ENCODE measurements around the gene CDK14.

The CDK14 gene

DNA sequence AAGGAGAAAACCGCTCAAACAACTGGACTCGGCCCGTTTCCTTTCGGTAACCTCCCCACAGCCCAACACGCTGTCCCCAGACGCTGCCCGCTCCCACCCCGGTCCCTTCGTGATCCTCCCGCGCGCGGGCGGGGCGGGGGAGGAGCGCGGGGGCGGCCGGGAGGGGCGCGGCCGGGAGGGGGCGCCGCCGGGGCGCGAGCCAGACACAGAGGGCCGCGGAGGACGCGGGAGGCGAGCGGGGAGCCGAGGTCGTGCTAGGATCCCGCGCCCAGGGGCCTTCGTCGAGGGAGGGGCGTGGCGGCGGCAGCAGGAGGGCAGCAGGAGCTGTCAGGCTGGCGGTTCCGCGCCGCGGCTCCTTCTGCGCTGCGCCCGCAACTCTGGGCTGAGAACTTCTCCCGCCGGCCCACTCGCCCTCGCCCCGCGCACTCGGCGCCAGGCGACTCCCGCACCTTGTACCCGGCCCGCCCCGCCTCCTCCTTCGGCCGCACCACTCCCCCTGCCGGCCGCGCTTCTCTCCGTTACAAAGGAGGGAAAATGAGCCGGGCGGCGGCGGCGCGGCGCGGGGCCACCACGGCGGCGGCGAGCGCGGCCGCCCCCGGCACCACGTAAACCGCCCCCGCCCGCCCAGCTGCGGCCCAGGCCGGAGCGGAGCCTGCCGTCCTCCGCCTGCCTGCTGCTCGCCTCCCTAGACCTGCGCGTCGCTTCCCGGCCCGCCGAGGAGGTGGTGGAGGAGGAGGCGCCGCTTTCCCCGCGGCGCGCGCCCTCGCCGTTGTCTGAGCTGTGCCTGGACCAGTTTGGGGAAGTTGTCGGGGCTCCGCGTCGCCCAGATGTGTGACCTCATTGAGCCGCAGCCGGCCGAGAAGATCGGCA lies at the start of gene CDK14:
CDK14 (plus strand) TSS at position 521 of the 870 bp plus-strand sequence; CDS start at position 828, 307 bp downstream.
- peak; percentile 4 for DNase-seq (ENCODE audit: low spot score)

DNA sequence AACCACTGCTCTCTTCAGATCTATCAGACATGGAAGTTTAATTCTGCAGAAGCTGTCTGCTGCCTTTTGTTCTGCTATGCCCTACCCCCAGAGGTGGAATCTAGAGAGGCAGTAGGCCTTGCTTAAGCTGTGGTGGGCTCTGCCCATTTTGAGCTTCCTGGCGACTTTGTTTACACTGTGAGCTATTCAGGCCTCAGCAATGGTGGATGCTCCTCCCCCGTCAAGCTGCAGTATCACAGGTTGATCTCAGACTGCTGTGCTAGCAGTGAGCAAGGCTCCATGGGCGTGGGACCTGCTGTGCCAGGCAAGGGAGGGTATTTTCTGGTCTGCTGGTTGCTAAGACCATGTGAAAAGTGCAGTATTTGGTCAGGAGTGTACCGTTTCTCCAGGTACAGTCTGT lies 45.1 kb upstream of the CDK14 start:
- no peak for DNase-seq (ENCODE audit: low spot score)

DNA sequence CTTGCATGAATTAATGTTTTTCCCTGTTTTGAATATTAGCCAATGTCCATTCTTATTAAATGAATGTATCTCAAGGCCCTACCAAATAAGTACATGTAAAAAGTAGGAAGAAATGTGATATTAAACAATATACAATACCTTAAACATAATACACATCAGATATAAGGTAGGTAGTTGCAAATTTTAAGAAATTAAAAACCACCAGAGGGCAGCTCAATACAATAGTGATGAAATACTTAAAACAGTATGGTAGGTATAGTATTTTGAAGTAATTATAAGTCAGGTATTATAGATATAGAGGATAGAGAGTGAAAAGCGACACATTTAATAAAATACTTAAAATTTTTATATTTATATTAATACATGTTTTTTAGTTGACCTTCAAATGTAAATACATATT lies 43.6 kb upstream of the CDK14 start:
- DNase-seq (ENCODE audit: low spot score): no peak

DNA sequence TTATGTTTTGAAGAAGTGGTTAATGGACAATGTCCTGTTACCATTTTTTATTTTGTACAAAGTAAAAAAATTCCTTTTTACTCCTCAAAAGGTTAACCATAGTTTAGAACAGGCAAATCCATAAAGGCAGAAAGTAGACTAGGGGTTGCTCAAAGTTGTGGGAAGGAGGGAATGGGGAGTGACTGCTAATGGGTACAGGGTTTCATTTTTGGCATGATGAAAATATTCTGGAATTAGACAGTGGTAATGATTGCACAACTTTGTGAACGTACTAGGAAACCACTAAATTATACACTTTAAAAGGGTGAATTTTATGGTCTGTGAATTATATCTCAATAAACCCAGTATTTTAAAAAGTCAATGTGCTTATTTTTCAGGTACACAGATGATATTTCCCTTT lies 35.4 kb upstream of the CDK14 start:
- DNase-seq (ENCODE audit: low spot score): no peak

DNA sequence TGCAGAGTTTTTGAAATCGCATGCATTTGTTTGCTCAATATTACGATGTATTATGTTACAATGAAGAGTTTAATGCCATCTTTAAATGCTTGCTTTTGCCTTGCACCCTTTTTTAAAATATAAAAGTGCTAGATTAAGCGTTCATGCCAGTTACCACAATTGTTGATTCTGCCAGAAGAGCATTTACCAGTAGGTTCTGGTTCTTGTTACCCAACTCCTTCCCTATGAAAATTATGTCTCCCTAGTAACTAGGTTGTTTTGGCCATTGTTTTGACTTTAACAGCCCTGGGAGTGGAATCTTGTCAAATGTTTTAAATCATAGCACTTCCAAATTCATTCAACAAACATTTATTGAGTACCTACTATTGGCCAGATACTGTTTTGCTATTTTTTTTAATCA lies 32.8 kb upstream of the CDK14 start:
- no peak for DNase-seq (ENCODE audit: low spot score)

DNA sequence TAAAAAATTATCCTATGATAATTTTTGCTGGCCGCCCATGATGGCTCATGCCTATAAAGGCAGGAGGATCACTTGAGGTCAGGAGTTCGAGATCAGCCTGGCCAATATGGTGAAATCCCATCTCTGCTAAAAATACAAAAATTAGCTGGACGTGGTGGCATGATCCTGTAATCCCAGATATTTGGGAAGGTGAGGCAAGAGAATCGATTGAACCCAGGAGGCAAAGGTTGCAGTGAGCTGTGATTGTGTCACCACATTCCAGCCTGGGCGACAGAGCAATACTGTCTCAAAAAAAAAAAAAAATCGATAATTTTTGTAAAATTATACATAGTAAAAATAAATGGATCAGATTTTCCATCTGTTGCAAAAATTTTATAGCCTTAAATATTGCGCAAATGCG lies 31.7 kb upstream of the CDK14 start:
- DNase-seq (ENCODE audit: low spot score): no peak

DNA sequence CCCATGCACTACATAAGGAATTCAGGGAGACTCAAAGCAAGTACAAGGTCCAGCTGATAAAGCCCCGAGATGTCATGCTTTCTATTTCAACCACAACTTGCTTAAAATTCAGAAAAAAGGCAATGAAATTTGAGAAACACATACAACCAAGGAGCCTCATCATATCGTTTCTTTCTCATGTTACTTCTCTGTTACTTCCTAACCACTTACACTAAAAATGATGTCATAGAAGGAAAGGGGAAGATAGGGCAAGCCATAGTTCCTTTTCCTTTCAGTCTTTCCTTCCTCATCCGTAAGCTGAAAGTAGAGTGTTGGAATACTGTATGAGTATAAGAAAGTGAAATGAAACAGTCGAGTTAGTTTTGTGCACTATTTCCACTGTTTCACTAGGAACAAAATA lies 27.9 kb upstream of the CDK14 start:
- DNase-seq (ENCODE audit: low spot score): no peak

DNA sequence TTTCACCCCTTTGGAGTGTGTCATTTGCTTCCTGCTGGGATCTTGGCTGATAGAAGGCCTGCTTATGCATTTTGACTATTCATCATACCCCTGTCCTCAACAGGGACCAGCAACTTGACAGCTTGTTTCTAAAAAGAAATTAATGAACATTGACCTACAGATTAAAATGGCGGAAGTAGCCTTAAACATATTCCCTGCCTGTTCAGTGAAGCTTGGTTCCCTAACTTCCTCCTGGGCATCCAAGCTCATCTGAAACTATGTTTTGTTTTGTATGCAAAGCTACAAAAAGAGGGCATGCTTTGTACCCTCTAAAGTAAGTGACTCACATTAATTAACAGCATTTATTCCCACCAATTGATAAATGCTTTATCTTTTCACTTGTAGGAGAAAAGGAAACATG lies 26.8 kb upstream of the CDK14 start:
- DNase-seq (ENCODE audit: low spot score): no peak

DNA sequence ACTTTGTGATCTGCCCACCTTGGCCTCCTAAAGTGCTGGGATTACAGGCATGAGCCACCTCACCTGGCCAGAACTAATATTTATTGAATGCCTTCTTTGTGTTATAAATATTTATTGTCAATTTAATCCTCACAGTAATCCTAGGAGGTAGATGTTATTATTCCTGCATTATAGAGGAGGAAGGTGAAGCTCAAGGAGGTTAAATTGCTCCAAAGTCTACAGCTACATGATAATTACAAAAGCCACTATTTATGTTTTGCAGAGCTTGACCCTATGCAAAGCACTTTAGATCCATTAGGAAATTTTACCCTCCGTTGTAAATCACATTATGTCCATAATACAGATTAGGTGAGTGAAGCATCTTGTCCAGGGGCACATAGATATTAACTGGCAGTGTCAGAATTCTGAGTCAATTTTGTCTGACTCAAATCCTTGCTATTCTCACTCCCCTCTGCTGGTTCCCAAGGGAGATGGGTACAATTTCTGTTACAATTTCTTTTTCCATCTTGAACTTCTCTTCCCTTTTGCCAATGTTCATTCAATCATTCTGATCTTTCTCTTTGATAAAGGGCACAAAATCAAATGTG lies 25.7 kb upstream of the CDK14 start:
- DNase-seq (ENCODE audit: low spot score): no peak

DNA sequence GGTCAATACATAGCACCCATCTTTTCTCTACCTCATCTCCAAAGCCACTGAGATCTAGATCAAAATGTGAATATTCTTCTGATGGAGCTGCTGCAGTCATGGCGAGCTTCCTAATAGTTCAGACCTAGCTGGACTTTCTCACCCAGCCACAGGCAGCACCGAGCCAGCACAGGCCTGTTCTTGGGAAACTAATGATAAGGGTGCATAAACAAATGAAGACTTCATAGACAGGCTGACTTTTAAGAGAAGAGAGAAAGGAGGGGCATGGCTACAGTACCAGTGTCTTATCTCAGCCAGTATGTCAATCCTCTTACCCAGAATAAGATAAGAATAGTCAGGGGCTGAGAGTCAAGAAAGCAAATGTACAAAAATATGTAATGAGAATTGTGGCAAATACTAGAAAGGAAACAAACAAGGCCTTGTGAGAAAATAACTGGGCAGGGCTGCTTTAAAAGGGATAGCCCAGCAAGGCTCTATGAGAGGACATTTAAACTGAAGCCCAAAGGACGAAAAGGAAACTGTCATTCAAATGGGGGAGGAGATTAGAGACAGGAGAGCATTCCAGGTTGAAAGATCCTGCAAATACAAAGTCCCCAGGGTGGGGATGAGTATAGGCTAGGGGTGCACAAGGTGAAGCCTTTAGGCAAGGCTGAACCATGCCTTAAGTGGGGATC lies 21.8 kb upstream of the CDK14 start:
- DNase-seq (ENCODE audit: low spot score): no peak

DNA sequence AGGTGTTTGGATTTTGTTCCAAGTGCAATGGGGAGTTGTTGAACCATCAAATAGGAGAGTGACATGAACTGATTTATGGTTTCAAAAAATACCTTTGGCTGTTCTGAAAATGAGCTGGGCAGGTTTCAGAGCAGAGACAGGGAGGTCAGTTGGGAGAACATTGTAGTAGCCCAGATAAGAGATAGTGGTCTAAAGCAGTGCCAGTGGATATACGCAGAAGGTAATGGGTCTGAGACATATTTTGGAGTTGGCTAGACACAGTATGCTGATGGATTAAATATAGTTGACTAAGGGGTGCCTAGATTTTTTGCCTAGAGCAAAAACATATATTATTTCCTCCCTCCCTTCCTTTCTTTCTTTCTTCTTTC lies 21.3 kb upstream of the CDK14 start:
- DNase-seq (ENCODE audit: low spot score): no peak

DNA sequence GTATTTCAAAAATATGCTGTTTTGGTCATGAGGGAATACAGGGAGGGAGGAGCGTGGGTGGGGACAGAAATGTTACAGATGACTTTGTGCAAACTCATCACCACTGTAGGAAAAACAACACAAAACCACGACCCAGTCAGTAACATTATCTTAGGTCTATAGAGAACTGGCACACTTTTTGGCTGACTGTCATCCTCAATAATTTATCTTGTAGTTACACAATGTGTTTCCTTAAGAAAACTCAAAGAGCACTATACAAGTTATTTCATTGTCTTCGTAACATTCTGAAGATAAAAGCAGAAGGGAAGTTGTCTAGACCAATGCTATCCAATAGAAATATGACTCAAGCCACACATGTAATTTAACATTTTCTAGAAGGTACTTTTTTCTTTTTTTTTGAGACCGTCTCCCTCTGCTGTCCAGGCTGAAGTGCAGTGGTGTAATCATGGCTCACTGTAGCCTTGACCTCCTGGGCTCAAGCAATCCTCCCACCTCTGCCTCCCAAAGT lies 16.9 kb upstream of the CDK14 start:
- DNase-seq (ENCODE audit: low spot score): no peak

DNA sequence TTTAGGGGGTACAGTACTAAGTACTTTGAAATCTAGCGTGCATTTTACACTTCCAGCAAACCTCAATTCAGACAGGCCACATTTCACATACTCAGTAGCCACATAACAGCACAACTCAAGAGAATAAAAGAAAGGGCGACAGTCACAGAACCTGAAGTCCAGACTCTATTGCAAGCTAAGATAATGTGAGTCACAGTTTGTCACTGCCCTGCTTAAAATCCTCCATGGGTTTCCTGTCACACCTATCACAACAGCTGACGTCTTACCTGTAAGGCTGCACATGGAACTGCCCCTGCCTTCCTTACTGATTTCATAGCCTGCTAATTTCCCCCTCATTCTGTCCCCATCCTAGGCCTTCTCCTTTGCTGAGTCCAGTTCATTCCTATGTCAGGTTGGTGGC lies 16.1 kb upstream of the CDK14 start:
- DNase-seq (ENCODE audit: low spot score): no peak

DNA sequence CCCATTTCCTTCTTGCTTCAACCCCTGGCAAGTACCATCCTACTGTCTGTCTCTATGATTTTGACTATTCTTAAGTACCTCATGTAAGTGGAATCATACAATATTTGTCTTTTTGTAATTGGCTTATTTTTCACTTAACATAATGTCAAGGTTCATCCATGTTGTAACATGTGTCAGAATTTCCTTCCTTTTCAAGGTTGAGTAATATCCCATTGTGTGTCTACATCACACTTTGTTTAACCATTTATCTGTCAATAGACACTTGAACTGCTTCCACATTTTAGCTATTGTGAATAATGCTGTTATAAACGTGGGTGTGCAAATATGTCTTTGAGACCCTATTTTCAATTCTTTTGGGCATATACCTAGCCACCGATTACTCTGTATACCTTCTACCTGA lies 14.0 kb upstream of the CDK14 start:
- DNase-seq (ENCODE audit: low spot score): no peak

DNA sequence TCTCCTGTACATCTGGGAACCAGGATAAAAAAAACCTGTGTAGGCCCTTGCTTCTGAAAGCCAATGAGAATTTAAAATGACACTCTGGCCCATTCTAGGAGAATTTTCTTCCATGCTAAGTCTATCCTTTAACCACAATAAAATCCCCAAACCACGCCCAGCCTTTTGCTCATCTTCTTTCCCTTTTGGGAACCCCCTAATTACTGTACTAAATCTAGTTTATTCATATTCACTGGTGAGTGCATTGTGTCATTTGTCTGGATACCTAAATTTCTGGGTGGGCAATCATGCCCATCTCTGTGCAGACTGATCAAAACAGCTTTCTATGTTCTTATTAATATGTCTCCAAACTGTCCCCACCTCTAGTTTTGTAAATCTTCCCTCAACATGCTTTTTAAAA lies 11.7 kb upstream of the CDK14 start:
- DNase-seq (ENCODE audit: low spot score): no peak

DNA sequence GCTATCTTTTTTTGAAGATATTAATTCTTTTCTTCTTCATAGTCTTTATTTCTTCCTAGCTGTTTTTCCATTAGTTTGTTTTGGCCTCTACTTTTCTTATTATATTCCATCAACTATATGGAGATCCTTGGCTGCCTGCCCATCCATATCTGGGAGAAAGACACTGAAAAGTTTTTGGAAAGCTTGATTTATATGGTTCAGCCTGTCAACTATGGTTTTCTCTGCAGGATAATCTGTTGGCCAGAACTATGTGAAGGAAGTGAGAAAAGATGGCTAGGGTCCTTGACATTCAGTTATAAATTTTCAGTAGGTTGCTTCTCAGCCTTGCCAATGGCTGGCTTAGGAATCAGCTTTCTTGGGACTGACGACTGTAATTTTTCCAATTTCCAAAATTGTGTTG lies 10.0 kb upstream of the CDK14 start:
- no peak for DNase-seq (ENCODE audit: low spot score)

DNA sequence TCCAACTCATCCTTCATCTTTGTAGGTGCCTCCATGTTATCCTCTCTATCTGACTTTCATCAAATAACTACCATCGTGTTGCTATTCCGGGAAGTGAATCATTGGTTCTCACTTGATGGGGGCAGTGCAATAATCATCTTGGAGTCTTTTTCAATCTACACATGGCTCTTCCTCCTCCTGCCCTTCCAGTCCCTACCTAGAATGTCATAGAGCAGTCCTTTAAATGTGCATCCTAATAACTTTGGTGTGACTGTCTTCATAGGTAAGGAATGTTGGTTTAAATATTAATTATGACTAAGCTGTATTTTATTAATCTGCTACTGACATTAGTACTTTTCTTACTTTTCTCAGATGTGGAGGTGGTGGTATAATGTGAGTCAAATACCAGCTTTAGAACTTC lies 8.4 kb upstream of the CDK14 start:
- DNase-seq (ENCODE audit: low spot score): no peak

DNA sequence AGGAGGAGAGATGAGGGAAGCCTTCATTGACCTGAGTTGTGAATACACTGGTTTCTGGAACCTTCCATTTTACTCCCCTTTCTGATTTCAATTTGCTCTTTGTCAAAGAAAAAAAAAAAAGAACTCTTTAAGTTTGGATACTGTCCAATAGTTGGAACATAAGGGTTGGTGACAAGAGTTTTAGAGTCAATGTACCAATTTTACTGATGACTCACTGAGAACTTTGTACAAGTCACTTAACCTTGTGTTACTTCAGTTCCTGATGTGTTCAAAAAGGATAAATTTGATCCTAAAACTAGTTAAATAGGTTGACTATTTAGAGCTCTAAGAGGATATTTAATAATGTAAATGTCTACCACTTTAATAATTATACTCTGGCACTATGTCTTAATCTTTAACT lies 4.1 kb upstream of the CDK14 start:
- DNase-seq (ENCODE audit: low spot score): no peak

DNA sequence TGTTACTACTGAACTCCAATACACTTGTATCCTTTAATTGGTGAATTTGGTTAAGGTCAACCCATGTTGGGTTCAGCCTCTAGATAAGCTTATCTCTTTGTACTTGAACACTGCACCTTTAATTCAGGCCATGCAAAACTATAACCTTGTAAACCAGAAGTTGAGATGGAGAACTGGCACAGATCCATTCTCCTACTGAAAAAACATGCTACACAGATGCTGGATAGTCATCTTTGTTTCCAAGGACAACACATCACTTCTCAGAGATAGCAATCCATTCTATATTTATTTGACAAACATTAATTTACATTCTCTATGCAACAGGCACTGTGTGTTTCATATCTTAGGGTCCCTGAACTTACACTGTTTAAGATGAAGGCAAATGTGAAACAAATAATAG lies 2.9 kb upstream of the CDK14 start:
- no peak for DNase-seq (ENCODE audit: low spot score)

DNA sequence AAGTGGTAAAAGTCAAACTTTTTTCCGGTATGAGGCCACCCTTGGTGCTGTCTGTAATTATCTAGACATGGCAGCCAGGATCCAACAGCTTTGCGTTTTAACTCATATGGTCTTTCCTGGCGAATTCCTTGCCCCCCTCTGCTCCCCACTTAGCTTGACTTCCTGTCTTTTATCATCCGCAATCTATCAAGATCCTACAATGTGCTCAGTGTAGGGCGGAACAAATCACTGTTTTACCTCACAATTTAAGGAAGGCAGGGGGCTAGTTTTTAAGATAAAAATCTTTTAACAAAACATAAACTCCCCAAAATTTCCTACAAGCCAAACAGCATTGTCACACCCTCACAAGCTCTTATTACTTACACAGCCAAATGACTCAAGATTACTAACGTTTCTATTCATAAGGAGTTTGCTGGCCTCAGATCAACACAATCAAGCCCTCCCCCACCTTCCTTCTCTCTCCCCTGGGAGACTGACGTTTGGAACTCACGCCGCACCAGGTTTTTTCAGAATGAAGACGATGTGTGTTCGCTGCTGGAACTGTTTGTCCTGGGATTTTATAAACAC lies 1.3 kb upstream of the CDK14 start:
- no peak for DNase-seq (ENCODE audit: low spot score)

DNA sequence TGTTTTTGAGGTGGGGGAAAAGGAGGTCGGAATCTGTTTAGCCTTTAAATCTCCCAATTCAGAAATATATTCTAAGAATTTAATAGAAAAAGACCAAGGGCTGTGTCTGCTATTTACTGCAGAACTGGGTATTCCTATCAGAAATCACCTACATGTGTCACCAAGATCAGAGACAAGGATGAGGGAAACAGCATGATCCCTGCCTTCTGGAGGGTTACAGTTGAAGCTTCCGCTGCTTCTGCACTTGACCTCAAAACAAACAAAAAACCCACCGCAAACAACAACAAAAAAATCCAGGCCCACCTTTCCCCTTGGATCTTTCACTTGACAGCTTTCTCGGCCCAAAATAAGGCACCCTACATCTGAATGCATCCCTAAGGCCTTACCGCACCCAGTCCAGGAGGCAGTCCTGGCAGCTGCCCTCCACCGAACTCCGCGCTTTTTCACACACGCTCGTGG lies 750 bp upstream of the CDK14 start:
- DNase-seq (ENCODE audit: low spot score): no peak

DNA sequence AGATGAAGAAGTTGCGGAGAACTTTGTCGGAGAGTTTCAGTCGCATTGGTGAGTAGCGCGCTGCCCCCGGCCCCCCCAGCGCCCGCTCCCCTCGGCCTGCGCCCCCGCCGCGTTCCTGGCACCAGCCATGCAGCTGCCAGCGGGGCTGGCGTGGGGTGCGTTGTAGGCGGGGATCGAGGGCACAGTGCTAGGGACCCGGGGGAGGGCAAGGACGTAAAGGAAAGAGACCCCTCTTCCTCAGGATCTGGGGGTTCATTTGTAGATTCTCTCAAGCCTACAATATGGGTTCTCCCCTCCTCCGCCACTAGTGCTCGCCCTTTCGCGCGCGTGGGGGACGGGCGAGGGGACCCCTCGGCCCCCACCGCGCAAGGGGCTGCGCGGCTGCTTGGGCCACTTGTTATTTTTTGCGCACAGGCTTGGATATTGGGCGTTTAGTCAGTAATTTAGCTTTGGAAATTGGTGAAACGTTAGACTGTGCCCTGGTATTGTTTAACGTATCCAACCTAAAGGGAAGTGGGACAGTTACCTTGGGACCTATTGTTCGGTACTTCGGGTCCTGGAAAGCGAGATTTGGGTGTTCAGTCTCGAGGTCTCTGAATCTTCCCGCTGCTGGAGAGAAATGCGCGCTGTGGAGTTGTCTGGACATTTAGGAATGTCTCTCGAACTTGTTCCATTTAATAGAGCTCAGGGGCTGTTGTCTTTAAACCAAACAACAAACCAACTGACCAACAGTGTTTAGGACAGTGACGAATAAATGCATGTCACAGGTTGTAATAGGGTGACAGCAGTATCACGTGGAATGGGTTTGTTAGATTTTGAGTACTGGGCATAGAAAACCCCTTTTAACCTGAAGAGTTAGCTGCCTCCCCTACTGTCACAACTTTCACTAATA lies 796 bp downstream of the CDK14 start:
- DNase-seq (ENCODE audit: low spot score): no peak
